Activated gamma-delta T cell treated with Interleukin-2 at 50 U/mL for 16 hours (primary cell): ENCODE data around the gene DHPS.
"Not testable (repeated sequence)": the region's sequence is repeated elsewhere in the genome, so short reads cannot be mapped to it uniquely, and the experiment has no call there.

Experiments used
- DNase-seq: peaks from one replicate; pipeline ENCODE4 v3.0.0-alpha.2; 2020

Gene DHPS

GRCh38 chr19:12705169-12705568 lies 23.5 kb upstream of the DHPS start:
- no peak for DNase-seq

- DNase-seq, result no peak
These were observed 21.4 kb upstream of the DHPS start for GRCh38 chr19:12703046-12703445.

- no peak for DNase-seq
These were observed 20.1 kb upstream of the DHPS start for GRCh38 chr19:12701596-12702282.

GRCh38 chr19:12698138-12698537 lies 16.5 kb upstream of the DHPS start:
- no peak for DNase-seq

GRCh38 chr19:12697425-12697824 lies 15.7 kb upstream of the DHPS start:
- not testable (repeated sequence) for DNase-seq

- peak; percentile 98 for DNase-seq
These were observed 15.0 kb upstream of the DHPS start, which contains the start of gene FBXW9 for GRCh38 chr19:12696366-12697335. FBXW9 (minus strand) TSS chr19:12696631; CDS start chr19:12696581, 50 bp downstream.

- DNase-seq, result no peak
These were observed 14.3 kb upstream of the DHPS start for GRCh38 chr19:12695997-12696365.

GRCh38 chr19:12695514-12695913 lies 13.8 kb upstream of the DHPS start:
- no peak for DNase-seq

- DNase-seq, result no peak
These were observed 13.4 kb upstream of the DHPS start for GRCh38 chr19:12695096-12695495.

- DNase-seq, result no peak
These were observed 13.0 kb upstream of the DHPS start for GRCh38 chr19:12694641-12695040.

GRCh38 chr19:12692960-12693359 lies 11.3 kb upstream of the DHPS start:
- no peak for DNase-seq

GRCh38 chr19:12689581-12690216 lies 8.0 kb upstream of the DHPS start:
- no peak for DNase-seq

- no peak for DNase-seq
These were observed 7.3 kb upstream of the DHPS start for GRCh38 chr19:12689012-12689411.

GRCh38 chr19:12687496-12688196 lies 6.0 kb upstream of the DHPS start, which contains the start of gene GNG14:
GNG14 (plus strand) TSS chr19:12687998; CDS start chr19:12688049, 51 bp downstream.
- no peak for DNase-seq

- no peak for DNase-seq
These were observed 4.2 kb upstream of the DHPS start for GRCh38 chr19:12685831-12686230.

GRCh38 chr19:12680034-12680433 lies 1.6 kb downstream of the DHPS start:
- DNase-seq, result no peak

GRCh38 chr19:12678039-12678438 lies 3.6 kb downstream of the DHPS start:
- not testable (repeated sequence) for DNase-seq

GRCh38 chr19:12676928-12677327 lies 4.8 kb downstream of the DHPS start:
- no peak for DNase-seq

- peak; percentile 86 for DNase-seq
These were observed 5.3 kb downstream of the DHPS start for GRCh38 chr19:12676384-12676792.

- DNase-seq, result no peak
These were observed 5.7 kb downstream of the DHPS start for GRCh38 chr19:12675940-12676339.

GRCh38 chr19:12675399-12675798 lies 6.3 kb downstream of the DHPS start:
- DNase-seq, result no peak

- DNase-seq, result no peak
These were observed 8.9 kb downstream of the DHPS start for GRCh38 chr19:12672744-12673143.
